ENCODE measurements around the gene LOXL1. TPM values are rescaled to one million over a fixed set of nuclear protein-coding genes. Genes with fewer than 3 reads are reported as not detected.

The LOXL1 gene
- total RNA-seq, 2 donors from 2014 or later: 20.5 to 22.5 TPM

GRCh38 chr15:73942751-73943270 lies 16.5 kb downstream of the LOXL1 start:
- intact Hi-C loops (cut with DNase I): no loop called here
- H3K36me3 ChIP-seq: no peaks in the 10 kb centered on the region
- H3K9me3 ChIP-seq: no peaks in the 10 kb centered on the region
- no peak for DNase-seq (ENCODE audit: low spot score)
- no peak overlapping the region for H3K27ac ChIP-seq
- no peaks in the 10 kb centered on the region for H3K27me3 ChIP-seq (replicated peaks; ENCODE audit: insufficient read depth)
- TF ChIP-seq, protein P1, sequence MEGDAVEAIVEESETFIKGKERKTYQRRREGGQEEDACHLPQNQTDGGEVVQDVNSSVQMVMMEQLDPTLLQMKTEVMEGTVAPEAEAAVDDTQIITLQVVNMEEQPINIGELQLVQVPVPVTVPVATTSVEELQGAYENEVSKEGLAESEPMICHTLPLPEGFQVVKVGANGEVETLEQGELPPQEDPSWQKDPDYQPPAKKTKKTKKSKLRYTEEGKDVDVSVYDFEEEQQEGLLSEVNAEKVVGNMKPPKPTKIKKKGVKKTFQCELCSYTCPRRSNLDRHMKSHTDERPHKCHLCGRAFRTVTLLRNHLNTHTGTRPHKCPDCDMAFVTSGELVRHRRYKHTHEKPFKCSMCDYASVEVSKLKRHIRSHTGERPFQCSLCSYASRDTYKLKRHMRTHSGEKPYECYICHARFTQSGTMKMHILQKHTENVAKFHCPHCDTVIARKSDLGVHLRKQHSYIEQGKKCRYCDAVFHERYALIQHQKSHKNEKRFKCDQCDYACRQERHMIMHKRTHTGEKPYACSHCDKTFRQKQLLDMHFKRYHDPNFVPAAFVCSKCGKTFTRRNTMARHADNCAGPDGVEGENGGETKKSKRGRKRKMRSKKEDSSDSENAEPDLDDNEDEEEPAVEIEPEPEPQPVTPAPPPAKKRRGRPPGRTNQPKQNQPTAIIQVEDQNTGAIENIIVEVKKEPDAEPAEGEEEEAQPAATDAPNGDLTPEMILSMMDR (IDR thresholded peaks at IDR 0.05): no peak
- no peak for TF ChIP-seq POLR2A (IDR thresholded peaks at IDR 0.05)
- no peak for TF ChIP-seq POLR2AphosphoS5 (IDR thresholded peaks at IDR 0.05)
- no peak overlapping the region for H3K4me3 ChIP-seq
- H3K4me1 ChIP-seq (replicated peaks): no peaks in the 10 kb centered on the region
- WGBS: 85% methylated on average over 6 of the region's 6 CpGs

DNA sequence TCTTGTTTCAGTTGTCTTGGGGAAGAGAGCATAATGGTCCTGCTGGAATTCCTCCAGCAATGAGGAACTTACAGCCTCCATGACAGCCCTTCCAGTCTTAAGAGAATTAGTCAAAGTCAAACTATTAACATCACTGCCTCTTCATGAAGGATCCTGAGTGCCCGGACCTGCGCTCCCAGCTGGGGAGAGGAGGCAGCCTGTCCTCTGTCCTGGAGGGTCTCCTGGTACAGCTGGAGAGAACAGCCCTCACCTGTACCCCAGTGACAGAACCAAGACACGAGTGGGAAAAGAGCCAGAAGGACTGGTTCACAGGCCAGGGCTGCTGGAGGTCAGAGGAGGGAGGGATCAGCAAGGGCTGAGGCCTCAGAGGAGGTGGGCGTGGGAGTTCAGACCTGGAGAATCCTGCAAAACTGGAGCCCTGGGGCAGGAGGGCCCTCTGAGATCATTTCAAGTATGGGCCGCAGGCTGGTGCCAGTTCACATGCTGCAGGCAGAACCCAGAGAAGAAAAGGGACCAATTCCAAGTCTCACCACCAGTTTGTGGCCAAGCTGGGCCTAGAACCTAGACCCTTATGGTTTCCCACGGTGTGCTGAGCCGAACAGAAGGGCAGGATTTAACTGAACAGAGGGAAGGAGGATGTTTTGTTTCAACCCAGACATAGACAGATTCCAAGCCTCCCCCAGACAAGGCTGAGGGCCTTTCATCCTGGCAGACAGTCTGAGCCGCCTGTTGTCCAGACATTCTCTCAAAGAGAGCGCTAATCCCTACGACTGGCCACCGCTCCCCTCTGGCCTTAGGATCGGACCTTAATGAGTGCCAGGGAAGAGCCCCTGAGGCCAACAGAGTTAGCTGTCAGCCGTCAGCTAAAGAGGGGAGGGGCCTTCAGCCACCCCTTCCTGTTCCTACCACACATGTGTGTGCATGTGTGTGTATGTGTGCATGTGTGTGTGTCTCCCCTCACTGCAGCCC lies 18.2 kb downstream of the LOXL1 start:
- Histone ChIP-seq H3K27ac (no peak overlapping the region), H3K27me3 (replicated peaks; ENCODE audit: insufficient read depth) (no peaks in the 10 kb centered on the region), H3K4me3 (no peak overlapping the region), H3K9me3 (no peaks in the 10 kb centered on the region), H3K36me3 (no peaks in the 10 kb centered on the region), H3K4me1 (replicated peaks) (no peaks in the 10 kb centered on the region)
- intact Hi-C loops (cut with DNase I): no loop called here
- no peak for DNase-seq (ENCODE audit: low spot score)
- 76% methylated on average over 13 of the region's 13 CpGs for WGBS
- TF ChIP-seq POLR2AphosphoS5 (IDR thresholded peaks at IDR 0.05) (no peak), POLR2A (IDR thresholded peaks at IDR 0.05) (no peak)
- TF ChIP-seq, protein P1 (IDR thresholded peaks at IDR 0.05): no peak

DNA sequence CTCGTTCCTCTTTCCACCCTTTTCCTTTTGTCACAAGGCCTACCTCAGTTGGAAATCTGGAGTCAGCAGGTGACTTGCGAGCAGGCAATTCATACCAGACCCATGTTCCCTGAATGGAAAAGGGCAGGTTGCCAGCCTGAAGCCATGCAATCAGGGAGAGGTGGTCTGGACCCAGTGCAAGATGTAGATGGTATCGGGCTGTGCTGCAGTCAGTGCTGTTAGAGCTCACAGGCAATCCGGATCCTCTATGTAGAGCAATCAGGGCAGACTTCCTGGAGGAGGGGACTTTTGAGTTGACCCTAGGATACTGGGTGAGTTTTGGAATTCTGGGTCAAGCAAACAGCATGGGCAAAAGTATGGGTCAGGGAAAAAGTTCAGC lies 18.9 kb downstream of the LOXL1 start:
- Histone ChIP-seq H3K9me3 (no peaks in the 10 kb centered on the region), H3K36me3 (no peaks in the 10 kb centered on the region), H3K27me3 (replicated peaks; ENCODE audit: insufficient read depth) (no peaks in the 10 kb centered on the region), H3K4me1 (replicated peaks) (no peaks in the 10 kb centered on the region), H3K4me3 (no peak overlapping the region), H3K27ac (no peak overlapping the region)
- DNase-seq (ENCODE audit: low spot score): no peak
- no peak for TF ChIP-seq POLR2A (IDR thresholded peaks at IDR 0.05)
- TF ChIP-seq, protein P1 (IDR thresholded peaks at IDR 0.05): no peak
- no peak for TF ChIP-seq POLR2AphosphoS5 (IDR thresholded peaks at IDR 0.05)
- WGBS: 87% methylated on average over 4 of the region's 4 CpGs
- intact Hi-C loops (cut with DNase I): no loop called here

GRCh38 chr15:73946046-73946721 lies 19.9 kb downstream of the LOXL1 start:
- no peak overlapping the region for H3K4me3 ChIP-seq
- H3K9me3 ChIP-seq: no peaks in the 10 kb centered on the region
- H3K27ac ChIP-seq: no peak overlapping the region
- H3K4me1 ChIP-seq (replicated peaks): no peaks in the 10 kb centered on the region
- no peaks in the 10 kb centered on the region for H3K36me3 ChIP-seq
- 83% methylated on average over 16 of the region's 17 CpGs for WGBS
- no peak for TF ChIP-seq POLR2AphosphoS5 (IDR thresholded peaks at IDR 0.05)
- intact Hi-C loops (cut with DNase I): no loop called here
- no peaks in the 10 kb centered on the region for H3K27me3 ChIP-seq (replicated peaks; ENCODE audit: insufficient read depth)
- DNase-seq (ENCODE audit: low spot score): no peak

DNA sequence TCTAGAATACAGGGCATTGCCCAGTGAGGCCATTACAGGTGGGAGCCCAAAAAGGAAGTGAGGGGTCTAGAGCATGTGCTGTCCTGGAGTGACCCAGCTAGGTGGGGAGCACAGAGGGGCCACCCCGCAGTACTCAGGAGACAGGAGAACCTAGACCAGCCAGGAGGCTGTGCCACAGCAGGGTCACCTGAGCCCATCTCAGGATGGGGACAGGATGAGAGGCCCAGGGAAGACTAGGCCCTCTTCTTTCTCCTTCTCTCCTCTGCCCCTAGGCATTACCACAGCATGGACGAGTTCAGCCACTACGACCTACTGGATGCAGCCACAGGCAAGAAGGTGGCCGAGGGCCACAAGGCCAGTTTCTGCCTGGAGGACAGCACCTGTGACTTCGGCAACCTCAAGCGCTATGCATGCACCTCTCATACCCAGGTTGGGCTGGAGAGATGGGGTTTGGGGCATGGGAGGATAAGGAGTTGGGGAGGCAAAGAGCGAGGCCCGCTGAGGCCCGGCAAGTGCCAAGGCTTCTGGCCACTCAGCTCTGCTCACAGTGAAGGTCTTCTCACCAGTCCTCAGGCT lies 20.6 kb downstream of the LOXL1 start:
- H3K27ac ChIP-seq: no peak overlapping the region
- H3K36me3 ChIP-seq: no peaks in the 10 kb centered on the region
- WGBS: 96% methylated on average over 9 of the region's 9 CpGs
- no peaks in the 10 kb centered on the region for H3K9me3 ChIP-seq
- no peak for TF ChIP-seq POLR2AphosphoS5 (IDR thresholded peaks at IDR 0.05)
- TF ChIP-seq POLR2A (IDR thresholded peaks at IDR 0.05): no peak
- TF ChIP-seq, protein P1 (IDR thresholded peaks at IDR 0.05): no peak
- intact Hi-C loops (cut with DNase I): no loop called here
- H3K4me3 ChIP-seq: no peak overlapping the region
- no peaks in the 10 kb centered on the region for H3K4me1 ChIP-seq (replicated peaks)
- H3K27me3 ChIP-seq (replicated peaks; ENCODE audit: insufficient read depth): no peaks in the 10 kb centered on the region
- no peak for DNase-seq (ENCODE audit: low spot score)

All from prostate gland (tissue), 2 donors.